Testis (tissue), 2 donors: ENCODE results near the gene CFAP97D2.

Experiments used
- POLR2A ChIP-seq: fragments of 450-650 bp; IDR thresholded peaks from one replicate; pipeline ENCODE4 v1.6.1; 2017; ENCODE audit warnings: antibody characterized with exemption, mild to moderate bottlenecking, moderate library complexity
- TF ChIP-seq, protein P1 (sequence below), 3 experiments: fragments of 450-650 bp in 2 of 3; fragments of 200-600 bp in 1 of 3; sonication (generic) in 1 of 3; IDR thresholded peaks; one replicate each; pipeline ENCODE4 v1.5.1; 2016 to 2019; ENCODE audit warnings: antibody characterized with exemption in 3 of 3, mild to moderate bottlenecking in 2 of 3, moderate library complexity in 1 of 3

DNA sequence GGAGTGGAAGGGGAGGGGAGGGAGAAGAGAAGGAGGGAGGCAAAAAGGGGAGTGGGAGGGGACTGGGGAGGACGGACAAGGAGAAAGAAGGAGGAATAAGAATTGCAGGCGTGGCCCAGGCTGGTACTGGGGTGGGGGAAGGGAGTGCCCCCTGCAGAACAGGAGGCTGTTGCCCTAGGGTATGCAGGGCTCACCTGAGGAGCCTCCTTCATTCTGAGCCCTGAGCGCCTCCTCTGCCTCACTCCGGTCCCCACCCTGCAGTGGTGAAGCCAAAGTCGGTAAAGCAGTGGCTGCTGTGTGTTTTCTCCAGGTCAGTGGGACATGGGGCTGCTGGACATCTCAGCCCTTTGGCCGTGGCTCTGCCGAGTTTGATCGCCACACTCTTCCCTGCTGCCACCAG lies 46.6 kb downstream of the CFAP97D2 start:
- TF ChIP-seq, protein P1, sequence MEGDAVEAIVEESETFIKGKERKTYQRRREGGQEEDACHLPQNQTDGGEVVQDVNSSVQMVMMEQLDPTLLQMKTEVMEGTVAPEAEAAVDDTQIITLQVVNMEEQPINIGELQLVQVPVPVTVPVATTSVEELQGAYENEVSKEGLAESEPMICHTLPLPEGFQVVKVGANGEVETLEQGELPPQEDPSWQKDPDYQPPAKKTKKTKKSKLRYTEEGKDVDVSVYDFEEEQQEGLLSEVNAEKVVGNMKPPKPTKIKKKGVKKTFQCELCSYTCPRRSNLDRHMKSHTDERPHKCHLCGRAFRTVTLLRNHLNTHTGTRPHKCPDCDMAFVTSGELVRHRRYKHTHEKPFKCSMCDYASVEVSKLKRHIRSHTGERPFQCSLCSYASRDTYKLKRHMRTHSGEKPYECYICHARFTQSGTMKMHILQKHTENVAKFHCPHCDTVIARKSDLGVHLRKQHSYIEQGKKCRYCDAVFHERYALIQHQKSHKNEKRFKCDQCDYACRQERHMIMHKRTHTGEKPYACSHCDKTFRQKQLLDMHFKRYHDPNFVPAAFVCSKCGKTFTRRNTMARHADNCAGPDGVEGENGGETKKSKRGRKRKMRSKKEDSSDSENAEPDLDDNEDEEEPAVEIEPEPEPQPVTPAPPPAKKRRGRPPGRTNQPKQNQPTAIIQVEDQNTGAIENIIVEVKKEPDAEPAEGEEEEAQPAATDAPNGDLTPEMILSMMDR (IDR thresholded peaks at IDR 0.05) = no peak
- no peak for TF ChIP-seq POLR2A
